ENCODE data around the gene AKAP7.
"Not testable (repeated sequence)": the region's sequence is repeated elsewhere in the genome, so short reads cannot be mapped to it uniquely, and the experiment has no call there.

Gene AKAP7

DNA sequence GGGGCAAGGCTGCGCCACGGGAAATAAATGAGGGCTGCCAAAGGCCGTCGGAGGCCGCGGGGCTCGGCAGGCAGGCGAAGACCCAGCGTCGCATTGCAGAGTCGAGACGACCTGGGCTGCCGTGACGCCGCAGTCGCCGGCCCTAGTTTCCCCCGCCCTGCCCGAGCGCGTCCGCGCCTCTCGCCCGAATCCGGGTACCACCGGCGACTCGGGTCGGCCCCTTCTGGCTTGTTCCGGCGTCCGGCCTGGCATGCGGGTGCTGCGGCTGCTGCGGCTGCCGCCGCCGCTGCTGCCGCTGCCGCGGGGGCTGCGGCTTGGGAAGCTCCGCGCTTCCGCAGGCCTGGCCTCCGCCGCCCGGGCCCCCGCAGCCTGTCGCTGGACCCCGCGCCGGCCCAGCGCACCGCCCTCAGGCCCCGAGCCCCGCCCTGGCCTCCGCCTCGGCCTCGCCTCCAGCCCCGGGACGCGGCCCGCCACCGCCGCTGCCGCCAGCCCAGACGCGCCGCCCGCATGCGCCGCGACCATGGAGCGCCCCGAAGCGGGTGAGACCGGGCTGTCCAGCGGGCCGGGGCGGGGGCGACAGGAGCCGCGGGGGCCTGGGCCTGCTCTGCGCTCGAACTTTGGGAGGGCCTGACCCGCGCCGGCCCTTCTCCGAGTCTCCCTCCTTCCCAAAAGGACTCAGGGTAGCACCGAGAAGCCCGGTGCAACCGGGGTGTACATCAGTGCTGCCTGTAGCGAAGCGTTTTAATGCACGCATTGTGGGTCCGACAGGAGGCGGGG is at the start of gene AKAP7:
Gene AKAP7, plus strand, starts transcription at position 224 of the 777 bp plus-strand sequence. Its CDS starts 297 bp downstream, at position 521.
- Histone ChIP-seq H3K4me3 (ENCODE audit: low read length) (peak within 1 kb of the TSS; percentile 54), H3K9ac (ENCODE audit: low read length) (peak within 1 kb of the TSS; percentile 79), H3K9me3 (ENCODE audit: control insufficient read depth, low read length) (no peaks in the 10 kb centered on the region), H3K27me3 (ENCODE audit: control insufficient read depth, insufficient read depth, low read length) (peaks cover 4% of the 10 kb centered on the region), H3K36me3 (ENCODE audit: control insufficient read depth, insufficient read depth, low read length) (no peaks in the 10 kb centered on the region), H3K4me1 (ENCODE audit: control insufficient read depth, insufficient read depth, low read length) (peaks cover 12% of the 10 kb centered on the region)

DNA sequence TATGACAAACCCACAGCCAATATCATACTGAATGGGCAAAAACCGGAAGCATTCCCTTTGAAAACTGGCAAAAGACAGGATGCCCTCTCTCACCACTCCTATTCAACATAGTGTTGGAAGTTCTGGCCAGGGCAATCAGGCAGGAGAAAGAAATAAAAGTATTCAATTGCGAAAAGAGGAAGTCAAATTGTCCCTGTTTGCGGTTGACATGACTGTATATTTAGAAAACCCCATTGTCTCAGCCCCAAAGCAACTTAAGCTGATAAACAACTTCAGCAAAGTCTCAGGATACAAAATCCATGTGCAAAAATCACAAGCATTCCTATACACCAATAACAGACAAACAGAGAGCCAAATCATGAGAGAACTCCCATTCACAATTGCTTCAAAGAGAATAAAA is 44.9 kb upstream of the AKAP7 start:
- H3K4me1 ChIP-seq (ENCODE audit: control insufficient read depth, insufficient read depth, low read length); H3K9me3 ChIP-seq (ENCODE audit: control insufficient read depth, low read length); H3K27me3 ChIP-seq (ENCODE audit: control insufficient read depth, insufficient read depth, low read length); H3K9ac ChIP-seq (ENCODE audit: low read length); H3K4me3 ChIP-seq (ENCODE audit: low read length); H3K36me3 ChIP-seq (ENCODE audit: control insufficient read depth, insufficient read depth, low read length): not testable (repeated sequence)

DNA sequence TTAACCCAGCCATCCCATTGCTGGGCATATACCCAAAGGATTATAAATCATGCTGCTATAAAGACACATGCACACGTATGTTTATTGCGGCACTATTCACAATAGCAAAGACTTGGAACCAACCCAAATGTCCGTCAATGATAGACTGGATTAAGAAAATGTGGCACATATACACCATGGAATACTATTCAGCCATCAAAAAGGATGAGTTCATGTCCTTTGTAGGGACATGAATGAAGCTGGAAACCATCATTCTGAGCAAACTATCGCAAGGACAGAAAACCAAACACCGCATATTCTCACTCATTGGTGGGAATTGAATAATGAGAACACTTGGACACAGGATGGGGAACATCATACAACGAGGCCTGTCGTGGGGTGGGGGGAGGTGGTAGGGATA is 43.3 kb upstream of the AKAP7 start:
- not testable (repeated sequence) for H3K9ac ChIP-seq (ENCODE audit: low read length); H3K4me3 ChIP-seq (ENCODE audit: low read length); H3K9me3 ChIP-seq (ENCODE audit: control insufficient read depth, low read length); H3K27me3 ChIP-seq (ENCODE audit: control insufficient read depth, insufficient read depth, low read length); H3K36me3 ChIP-seq (ENCODE audit: control insufficient read depth, insufficient read depth, low read length); H3K4me1 ChIP-seq (ENCODE audit: control insufficient read depth, insufficient read depth, low read length)

DNA sequence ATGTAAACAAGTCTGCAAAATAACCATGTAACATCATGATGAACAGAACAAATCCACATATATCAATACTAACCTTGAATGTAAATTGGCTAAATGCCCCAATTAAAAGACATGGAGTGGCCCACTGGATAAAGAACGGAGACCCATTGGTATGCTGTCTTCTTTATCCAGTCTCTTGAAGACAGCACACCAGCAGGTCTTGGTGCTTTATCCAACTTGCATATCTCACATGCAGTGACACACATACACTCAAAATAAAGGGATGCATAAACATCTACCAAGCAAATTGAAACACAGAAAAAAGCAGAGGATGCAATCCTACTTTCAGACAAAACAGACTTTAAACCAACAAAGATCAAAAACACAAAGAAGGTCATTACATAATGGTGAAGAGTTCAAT is 41.9 kb upstream of the AKAP7 start:
- H3K4me3 ChIP-seq (ENCODE audit: low read length), result no peak overlapping the region
- H3K9ac ChIP-seq (ENCODE audit: low read length), result no peak overlapping the region
- H3K36me3 ChIP-seq (ENCODE audit: control insufficient read depth, insufficient read depth, low read length), result no peaks in the 10 kb centered on the region
- no peaks in the 10 kb centered on the region for H3K4me1 ChIP-seq (ENCODE audit: control insufficient read depth, insufficient read depth, low read length)
- no peaks in the 10 kb centered on the region for H3K27me3 ChIP-seq (ENCODE audit: control insufficient read depth, insufficient read depth, low read length)
- no peaks in the 10 kb centered on the region for H3K9me3 ChIP-seq (ENCODE audit: control insufficient read depth, low read length)

DNA sequence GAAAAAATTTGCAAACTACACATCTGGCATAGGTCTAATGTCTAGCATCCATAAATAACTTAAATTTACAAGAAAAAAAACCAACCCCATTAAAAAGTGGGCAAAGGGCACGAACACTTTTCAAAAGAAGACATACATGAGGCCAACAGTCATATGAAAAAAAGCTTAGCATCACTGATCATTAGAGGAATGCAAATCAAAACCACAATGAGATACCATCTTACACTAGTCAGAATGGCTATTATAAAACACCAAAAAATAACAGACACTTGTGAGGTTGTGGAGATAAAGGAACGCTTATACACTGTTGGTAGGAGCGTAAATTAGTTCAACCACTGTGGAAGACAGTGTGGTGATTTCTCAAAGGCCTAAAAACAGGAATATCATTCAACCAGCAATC is 38.5 kb upstream of the AKAP7 start:
- no peaks in the 10 kb centered on the region for H3K9me3 ChIP-seq (ENCODE audit: control insufficient read depth, low read length)
- no peak overlapping the region for H3K9ac ChIP-seq (ENCODE audit: low read length)
- H3K4me3 ChIP-seq (ENCODE audit: low read length), result no peak overlapping the region
- H3K4me1 ChIP-seq (ENCODE audit: control insufficient read depth, insufficient read depth, low read length), result no peaks in the 10 kb centered on the region
- H3K27me3 ChIP-seq (ENCODE audit: control insufficient read depth, insufficient read depth, low read length), result no peaks in the 10 kb centered on the region
- no peaks in the 10 kb centered on the region for H3K36me3 ChIP-seq (ENCODE audit: control insufficient read depth, insufficient read depth, low read length)

DNA sequence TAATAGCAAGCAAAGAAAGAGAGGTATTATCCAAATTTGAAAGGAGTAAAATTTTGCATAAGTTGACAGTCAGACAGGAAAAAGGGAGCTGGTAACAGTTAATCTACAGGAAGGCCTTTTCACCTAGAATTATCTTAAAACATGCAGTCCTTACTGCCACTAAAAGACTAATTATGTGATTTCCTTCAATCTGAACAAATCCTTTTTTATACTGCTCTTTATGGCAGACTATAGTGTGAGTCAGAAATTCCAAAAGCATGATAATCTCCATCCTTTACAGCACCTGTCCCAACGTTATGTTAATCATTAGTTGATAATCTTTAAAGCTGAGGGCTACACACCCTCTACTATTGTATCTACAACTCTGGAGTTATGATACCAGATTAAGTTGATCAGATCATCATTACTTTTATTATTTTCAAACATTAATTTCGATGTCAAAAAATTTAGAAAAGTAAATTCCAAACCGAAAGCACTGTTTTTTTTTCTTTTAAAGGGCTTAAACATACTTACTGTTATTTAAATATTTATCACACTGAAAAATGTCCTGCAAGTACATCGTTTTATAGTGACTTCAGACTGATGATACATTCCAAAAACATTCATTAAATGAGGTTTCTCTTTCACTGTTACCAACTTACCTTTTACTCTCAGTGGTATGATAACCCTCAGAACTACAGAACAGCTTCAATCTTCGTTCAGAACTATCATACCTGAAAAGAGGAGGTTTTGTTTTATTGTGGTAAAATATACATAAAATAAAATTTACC is 33.2 kb upstream of the AKAP7 start:
- Histone ChIP-seq H3K4me1 (ENCODE audit: control insufficient read depth, insufficient read depth, low read length) (no peaks in the 10 kb centered on the region), H3K36me3 (ENCODE audit: control insufficient read depth, insufficient read depth, low read length) (no peaks in the 10 kb centered on the region), H3K9me3 (ENCODE audit: control insufficient read depth, low read length) (no peaks in the 10 kb centered on the region), H3K27me3 (ENCODE audit: control insufficient read depth, insufficient read depth, low read length) (no peaks in the 10 kb centered on the region), H3K9ac (ENCODE audit: low read length) (no peak overlapping the region), H3K4me3 (ENCODE audit: low read length) (no peak overlapping the region)

DNA sequence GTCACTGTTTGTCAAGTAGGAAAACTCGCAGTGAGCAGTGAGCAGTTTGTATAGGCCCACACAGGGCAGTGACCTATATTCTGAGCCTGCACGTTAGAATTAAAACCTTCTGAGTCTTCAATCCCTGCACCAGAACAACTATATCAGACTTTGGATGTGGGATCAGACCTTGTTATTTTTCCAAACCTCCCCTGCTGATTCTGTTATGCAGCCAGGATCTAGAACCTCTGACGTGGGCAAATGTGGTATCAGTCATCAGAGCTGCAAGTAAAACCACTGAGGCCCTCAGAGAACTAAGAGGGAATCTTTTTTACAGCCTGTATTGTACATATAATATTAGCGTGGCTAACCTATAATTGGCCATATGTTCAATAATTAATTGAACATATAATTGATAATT is 32.0 kb upstream of the AKAP7 start:
- Histone ChIP-seq H3K9me3 (ENCODE audit: control insufficient read depth, low read length) (no peaks in the 10 kb centered on the region), H3K4me3 (ENCODE audit: low read length) (no peak overlapping the region), H3K36me3 (ENCODE audit: control insufficient read depth, insufficient read depth, low read length) (no peaks in the 10 kb centered on the region), H3K9ac (ENCODE audit: low read length) (no peak overlapping the region), H3K27me3 (ENCODE audit: control insufficient read depth, insufficient read depth, low read length) (no peaks in the 10 kb centered on the region), H3K4me1 (ENCODE audit: control insufficient read depth, insufficient read depth, low read length) (peaks cover 5% of the 10 kb centered on the region)

DNA sequence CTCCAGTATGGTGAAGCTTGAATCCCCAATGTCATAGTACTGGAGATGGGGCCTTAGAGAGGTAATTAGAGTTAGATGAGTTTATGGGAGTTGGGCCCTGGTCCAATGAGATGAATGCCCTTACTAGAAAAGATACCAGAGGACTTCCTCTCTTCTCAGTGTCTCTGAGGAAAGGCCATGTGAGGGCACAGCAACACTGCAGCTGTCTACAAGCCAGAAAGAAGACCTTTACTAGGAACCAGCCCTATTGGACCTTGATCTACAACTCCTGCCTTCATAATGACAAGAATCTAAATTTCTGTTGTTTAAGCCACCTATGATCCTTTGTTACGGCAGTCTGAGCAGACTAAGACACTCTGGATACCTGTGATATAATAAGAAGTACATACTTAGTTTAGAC is 31.4 kb upstream of the AKAP7 start:
- Histone ChIP-seq H3K27me3 (ENCODE audit: control insufficient read depth, insufficient read depth, low read length) (no peaks in the 10 kb centered on the region), H3K9ac (ENCODE audit: low read length) (no peak overlapping the region), H3K4me1 (ENCODE audit: control insufficient read depth, insufficient read depth, low read length) (peaks cover 5% of the 10 kb centered on the region), H3K36me3 (ENCODE audit: control insufficient read depth, insufficient read depth, low read length) (no peaks in the 10 kb centered on the region), H3K4me3 (ENCODE audit: low read length) (no peak overlapping the region), H3K9me3 (ENCODE audit: control insufficient read depth, low read length) (no peaks in the 10 kb centered on the region)

DNA sequence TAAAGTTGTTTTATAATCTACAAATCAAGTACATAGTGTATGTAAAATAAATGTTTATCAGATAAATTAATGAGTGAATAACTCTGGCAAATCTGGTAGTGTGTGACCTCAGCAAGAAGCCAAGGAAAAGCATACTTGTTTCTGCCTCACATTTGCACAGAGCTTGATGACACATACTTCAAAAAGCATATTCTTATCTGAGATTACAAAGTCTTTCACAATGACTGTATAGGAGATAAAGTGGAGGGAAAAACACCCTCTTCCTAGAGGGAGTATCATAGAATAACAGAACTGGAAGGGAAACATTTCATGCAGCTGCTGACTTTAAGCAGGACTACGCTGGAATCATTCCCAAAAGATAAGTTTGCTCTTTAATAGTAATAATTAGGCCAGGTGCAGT is 28.1 kb upstream of the AKAP7 start:
- no peaks in the 10 kb centered on the region for H3K36me3 ChIP-seq (ENCODE audit: control insufficient read depth, insufficient read depth, low read length)
- peaks cover 5% of the 10 kb centered on the region for H3K4me1 ChIP-seq (ENCODE audit: control insufficient read depth, insufficient read depth, low read length)
- no peaks in the 10 kb centered on the region for H3K9me3 ChIP-seq (ENCODE audit: control insufficient read depth, low read length)
- no peak overlapping the region for H3K4me3 ChIP-seq (ENCODE audit: low read length)
- H3K27me3 ChIP-seq (ENCODE audit: control insufficient read depth, insufficient read depth, low read length), result no peaks in the 10 kb centered on the region
- no peak overlapping the region for H3K9ac ChIP-seq (ENCODE audit: low read length)

DNA sequence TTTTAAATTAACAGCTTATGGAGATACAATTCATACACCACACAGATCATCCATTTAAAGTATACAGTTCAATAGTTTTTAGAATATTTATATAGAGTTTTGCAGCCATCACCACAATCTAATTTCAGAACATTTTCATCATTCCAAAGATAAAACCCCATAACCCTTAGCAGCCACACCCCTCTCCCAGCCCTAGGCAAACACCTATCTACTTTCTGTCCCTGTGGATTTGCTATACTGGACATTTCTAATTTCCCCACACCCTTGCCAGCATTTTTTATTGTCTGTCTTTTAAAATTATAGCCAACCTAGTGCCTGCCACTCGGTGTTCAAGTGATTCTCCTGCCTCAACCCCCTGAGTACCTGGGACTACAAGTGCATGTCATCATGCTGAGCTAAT is 23.0 kb upstream of the AKAP7 start:
- Histone ChIP-seq H3K36me3 (ENCODE audit: control insufficient read depth, insufficient read depth, low read length) (no peaks in the 10 kb centered on the region), H3K4me3 (ENCODE audit: low read length) (no peak overlapping the region), H3K9ac (ENCODE audit: low read length) (no peak overlapping the region)

DNA sequence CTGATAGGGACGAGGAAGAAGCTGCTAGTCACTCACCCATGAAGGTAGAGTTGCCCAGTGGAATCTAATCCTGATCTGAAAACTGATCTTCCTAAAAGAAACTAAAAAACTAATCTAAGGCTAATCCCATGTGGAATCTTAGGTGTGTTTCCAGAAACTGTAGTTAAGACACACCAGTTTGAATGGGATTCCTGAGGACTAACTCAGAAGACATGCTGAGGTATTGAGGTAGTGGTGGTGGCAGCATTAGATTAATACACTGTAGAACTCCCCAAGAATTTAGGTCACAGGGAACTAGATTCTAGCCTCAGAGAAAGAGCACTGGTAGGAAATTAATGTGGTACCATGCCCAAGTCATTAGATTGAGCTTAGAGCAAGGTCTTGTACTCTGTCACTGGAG is 19.6 kb upstream of the AKAP7 start:
- H3K4me1 ChIP-seq (ENCODE audit: control insufficient read depth, insufficient read depth, low read length), result no peaks in the 10 kb centered on the region
- no peaks in the 10 kb centered on the region for H3K9me3 ChIP-seq (ENCODE audit: control insufficient read depth, low read length)
- H3K9ac ChIP-seq (ENCODE audit: low read length), result no peak overlapping the region
- no peaks in the 10 kb centered on the region for H3K27me3 ChIP-seq (ENCODE audit: control insufficient read depth, insufficient read depth, low read length)
- no peak overlapping the region for H3K4me3 ChIP-seq (ENCODE audit: low read length)
- no peaks in the 10 kb centered on the region for H3K36me3 ChIP-seq (ENCODE audit: control insufficient read depth, insufficient read depth, low read length)

More for the DNA sequence above, 23.0 kb upstream of the AKAP7 start:
- H3K4me1 ChIP-seq (ENCODE audit: control insufficient read depth, insufficient read depth, low read length), result peaks cover 5% of the 10 kb centered on the region
- no peaks in the 10 kb centered on the region for H3K9me3 ChIP-seq (ENCODE audit: control insufficient read depth, low read length)
- no peaks in the 10 kb centered on the region for H3K27me3 ChIP-seq (ENCODE audit: control insufficient read depth, insufficient read depth, low read length)

DNA sequence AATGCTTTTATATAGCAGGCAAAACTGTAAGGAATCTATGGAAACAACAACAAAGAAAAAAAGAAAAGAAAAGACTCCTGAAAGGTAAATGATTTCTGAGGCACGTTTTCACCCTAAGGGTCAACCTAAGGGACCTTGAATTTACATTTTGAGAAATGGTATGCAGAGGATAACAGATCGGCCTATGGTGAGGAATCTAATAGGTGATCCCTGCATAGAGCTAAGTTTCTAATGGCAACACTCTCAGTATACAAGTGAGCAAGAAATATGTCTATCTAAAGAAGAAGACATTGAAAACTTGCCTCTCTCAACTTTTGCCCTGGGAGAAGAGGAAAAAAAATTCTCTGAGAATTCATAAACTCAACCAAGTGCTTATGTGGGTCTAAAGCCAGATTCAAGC is 18.9 kb upstream of the AKAP7 start:
- Histone ChIP-seq H3K9me3 (ENCODE audit: control insufficient read depth, low read length) (no peaks in the 10 kb centered on the region), H3K4me1 (ENCODE audit: control insufficient read depth, insufficient read depth, low read length) (no peaks in the 10 kb centered on the region), H3K27me3 (ENCODE audit: control insufficient read depth, insufficient read depth, low read length) (no peaks in the 10 kb centered on the region), H3K36me3 (ENCODE audit: control insufficient read depth, insufficient read depth, low read length) (no peaks in the 10 kb centered on the region), H3K9ac (ENCODE audit: low read length) (no peak overlapping the region), H3K4me3 (ENCODE audit: low read length) (no peak overlapping the region)

All from mucosa of stomach (tissue), 1 donor.